NCI-H128 (cell line): ENCODE measurements around the gene MAGOH.
"Not testable (repeated sequence)": the region's sequence is repeated elsewhere in the genome, so short reads cannot be mapped to it uniquely, and the experiment has no call there.

Experiments used
- DNase-seq: peaks from one replicate; lab custom pipeline; 2025; ENCODE audit not compliant: unreplicated experiment; lab: John Stamatoyannopoulos, UW

The MAGOH gene

DNA sequence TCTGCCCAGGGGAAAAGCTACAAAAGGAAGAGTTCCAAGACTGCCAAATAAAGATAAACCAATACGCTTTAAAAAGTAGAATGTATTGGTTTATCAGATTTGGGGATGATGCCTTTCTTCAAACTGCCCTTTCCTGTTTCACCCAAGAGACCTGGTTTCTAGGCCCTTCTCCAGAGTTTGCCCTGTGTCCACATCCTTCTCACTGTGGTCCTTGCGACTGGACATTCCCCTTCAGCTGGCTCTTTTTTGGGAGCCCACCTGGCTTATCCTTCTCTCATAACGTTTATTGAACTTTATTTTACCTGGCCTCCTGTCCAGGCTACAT lies 17.4 kb downstream of the MAGOH start:
- DNase-seq, result no peak

DNA sequence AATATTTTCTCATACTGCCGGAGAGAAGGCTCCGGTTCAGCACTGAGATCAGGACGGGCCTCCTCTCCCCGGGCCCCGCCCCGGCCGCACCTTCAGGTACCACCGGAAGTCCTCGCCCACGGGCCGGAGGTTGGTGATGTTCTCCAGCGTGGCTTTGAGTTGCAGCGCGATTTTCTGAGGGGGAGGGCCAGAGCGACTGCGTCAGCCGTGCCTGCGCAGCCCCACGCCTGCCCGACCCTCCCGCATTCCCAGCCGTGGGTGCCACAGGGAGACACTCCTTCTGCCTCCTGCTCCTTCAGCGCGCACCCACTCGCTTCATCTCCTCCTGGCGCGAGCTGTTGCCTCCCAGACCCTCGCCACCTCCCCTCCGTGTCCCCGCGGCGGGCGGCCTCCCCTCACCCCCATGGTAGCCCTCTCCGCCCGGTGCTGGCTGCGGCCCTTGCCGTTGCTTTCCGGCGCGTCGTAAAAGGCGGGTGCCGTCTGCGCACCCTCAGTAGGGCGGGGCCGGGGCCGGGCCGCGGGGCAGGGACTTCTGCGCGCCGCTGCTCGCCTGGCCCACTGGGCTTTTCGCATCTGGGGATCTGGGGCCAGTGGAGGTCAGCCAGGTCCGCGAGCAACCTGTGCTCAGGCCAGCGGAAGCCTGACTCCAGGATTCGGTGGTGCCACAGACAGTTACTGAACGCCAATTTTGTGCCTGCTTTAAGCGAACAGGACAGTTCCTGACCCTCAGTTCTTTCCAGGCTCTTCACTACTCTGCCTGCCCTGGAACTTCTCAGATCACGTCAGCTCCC lies 18.0 kb downstream of the MAGOH start, which contains the start of gene CZIB:
Gene CZIB (minus strand): TSS at position 464 of the 791 bp plus-strand sequence. CDS start 59 bp downstream, at position 405.
- peak; percentile 91 for DNase-seq

GRCh38 chr1:53219711-53220110 lies 18.6 kb downstream of the MAGOH start:
- DNase-seq, result no peak

GRCh38 chr1:53218201-53218600 lies 20.1 kb downstream of the MAGOH start:
- DNase-seq, result no peak

DNA sequence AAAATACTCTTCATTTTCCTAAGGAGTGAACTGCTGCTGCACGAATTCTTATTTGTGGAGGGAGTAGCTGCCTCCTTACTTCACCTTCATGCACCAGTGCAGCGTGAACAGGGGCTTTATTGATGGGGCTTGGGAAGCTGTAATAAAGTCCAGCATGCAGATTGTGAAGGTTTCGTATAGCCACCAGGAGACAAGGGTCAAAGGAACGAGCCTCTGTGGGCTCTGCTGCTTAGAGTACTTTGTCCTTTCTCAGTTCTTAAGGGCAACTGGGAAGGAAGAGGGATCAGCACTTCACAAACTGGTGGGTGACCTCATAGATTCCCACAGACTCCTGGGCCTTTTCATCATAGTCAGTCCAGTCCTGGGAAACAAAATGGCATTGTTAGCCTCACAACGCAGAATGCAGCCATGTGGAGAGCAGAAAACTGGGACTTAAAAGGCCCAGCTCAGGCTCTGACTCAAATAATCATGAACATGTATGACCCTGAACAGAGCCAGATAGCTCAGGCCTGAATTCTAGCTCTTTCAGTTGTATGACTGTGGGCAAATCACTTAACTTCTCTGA lies 23.9 kb downstream of the MAGOH start:
- DNase-seq, result no peak

GRCh38 chr1:53210954-53211353 lies 27.4 kb downstream of the MAGOH start:
- no peak for DNase-seq

- no peak for DNase-seq
Observed at GRCh38 chr1:53210352-53210751, 28.0 kb downstream of the MAGOH start.

GRCh38 chr1:53207726-53208125 lies 30.6 kb downstream of the MAGOH start:
- no peak for DNase-seq

- DNase-seq, result no peak
Observed at GRCh38 chr1:53206735-53207379, 31.5 kb downstream of the MAGOH start.

GRCh38 chr1:53206083-53206685 lies 32.1 kb downstream of the MAGOH start:
- DNase-seq, result not testable (repeated sequence)

DNA sequence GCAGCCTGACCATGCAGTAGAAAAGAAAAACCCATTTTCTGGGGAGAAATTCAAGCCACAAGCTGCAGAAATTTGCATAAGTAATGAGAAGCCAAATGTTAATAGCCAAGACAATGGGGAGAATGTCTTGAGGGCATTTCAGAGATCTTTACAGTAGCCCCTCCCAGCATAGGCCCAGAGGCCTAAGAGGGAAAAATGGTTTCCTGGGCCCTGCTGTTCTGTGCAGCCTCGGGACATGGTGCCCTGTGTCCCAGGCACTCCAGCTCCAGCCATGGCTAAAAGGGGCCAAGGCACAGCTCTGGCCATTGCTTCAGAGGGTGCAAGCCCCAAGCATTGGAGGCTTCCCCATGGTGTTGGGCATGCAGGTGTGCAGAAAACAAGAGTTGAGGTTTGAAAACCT lies 32.8 kb downstream of the MAGOH start:
- not testable (repeated sequence) for DNase-seq

- DNase-seq, result no peak
Observed at GRCh38 chr1:53203466-53203865, 34.9 kb downstream of the MAGOH start.

GRCh38 chr1:53198241-53198651 lies 40.1 kb downstream of the MAGOH start:
- DNase-seq, result no peak

- DNase-seq, result no peak
Observed at GRCh38 chr1:53197291-53198200, 40.8 kb downstream of the MAGOH start.

DNA sequence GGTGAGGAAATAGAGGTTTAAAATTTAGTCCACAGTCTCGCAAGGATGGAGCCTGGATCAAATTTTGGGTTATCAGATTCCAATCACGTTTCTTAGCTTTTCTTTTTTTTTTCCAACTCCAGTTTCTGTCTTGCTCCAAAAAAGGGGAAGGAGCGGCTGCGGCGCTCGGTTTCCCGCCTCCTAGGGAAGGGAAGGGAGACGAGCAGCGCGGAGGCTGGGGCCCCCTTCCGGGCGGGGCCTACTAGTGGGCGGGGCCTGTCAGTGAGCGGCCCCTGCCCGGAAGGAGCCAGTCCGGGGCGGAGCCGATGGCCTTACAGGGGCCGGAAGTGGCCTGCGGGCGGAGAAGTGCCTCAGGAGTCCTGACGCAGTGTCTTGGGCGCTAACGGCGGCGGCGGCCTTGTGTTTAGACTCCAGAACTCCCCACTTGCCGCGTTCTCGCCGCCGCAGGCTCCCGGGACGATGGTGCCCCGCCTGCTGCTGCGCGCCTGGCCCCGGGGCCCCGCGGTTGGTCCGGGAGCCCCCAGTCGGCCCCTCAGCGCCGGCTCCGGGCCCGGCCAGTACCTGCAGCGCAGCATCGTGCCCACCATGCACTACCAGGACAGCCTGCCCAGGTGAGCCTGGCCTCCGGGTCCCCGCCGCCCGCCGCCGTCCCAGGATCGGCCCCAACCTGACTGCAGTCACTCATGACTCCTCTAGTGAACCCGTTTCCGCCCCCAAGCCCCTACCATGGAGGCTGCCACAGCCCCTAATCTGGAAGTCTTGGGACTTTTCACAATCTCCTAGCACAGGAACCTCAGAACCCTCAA lies 41.6 kb downstream of the MAGOH start, which contains the start of gene CPT2:
Gene CPT2 (plus strand): TSS at position 340 of the 806 bp plus-strand sequence. CDS start 120 bp downstream, at position 460.
- DNase-seq, result peak; percentile 95

- no peak for DNase-seq
Observed at GRCh38 chr1:53196017-53196484, 42.3 kb downstream of the MAGOH start.

GRCh38 chr1:53195246-53196016 lies 42.9 kb downstream of the MAGOH start:
- DNase-seq, result no peak

GRCh38 chr1:53190210-53190611 lies 48.1 kb downstream of the MAGOH start:
- no peak for DNase-seq

DNA sequence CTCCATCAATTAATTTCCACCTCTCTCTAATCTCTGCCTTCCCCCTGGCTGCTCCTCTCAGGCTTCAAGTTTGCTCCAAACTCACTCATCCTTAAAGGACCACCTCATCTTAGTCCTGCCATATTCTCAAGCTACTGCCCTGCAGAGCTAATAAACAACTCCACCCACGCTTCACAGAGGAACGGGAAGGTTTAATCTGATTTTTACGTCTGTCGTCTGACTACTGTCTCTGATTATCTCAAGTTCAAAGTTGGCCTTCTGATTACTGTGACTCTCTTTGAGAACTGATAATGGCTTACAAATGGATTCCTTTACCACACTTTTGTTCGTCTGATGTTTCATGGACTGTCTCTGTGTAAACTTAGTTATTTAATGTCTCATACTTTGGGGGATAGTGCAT lies 49.3 kb downstream of the MAGOH start:
- DNase-seq, result no peak
